D721Med (cell line): ENCODE data around the gene POU3F1.

Experiments
- DNase-seq: peaks from one replicate; pipeline ENCODE4 v3.0.0; 2011; ENCODE audit warnings: low spot score; ENCODE audit not compliant: insufficient read length
- FAIRE-seq: peaks from 2 replicates; lab custom pipeline; 2011; peaks lifted over from hg19 to GRCh38; lab: Jason Lieb, UNC
- CTCF ChIP-seq: IDR thresholded peaks from 2 replicates; pipeline ENCODE4 v1.5.1; 2012; ENCODE audit warnings: mild to moderate bottlenecking, control low read depth; ENCODE audit not compliant: insufficient read depth; ENCODE audit errors: missing control alignments

The POU3F1 gene

GRCh38 chr1:38031513-38031866 is 15.1 kb downstream of the POU3F1 start:
- FAIRE-seq (no peak), DNase-seq (no peak)
- no peak for TF ChIP-seq CTCF

- no peak for FAIRE-seq
- no peak for TF ChIP-seq CTCF
- DNase-seq, result no peak
Observed at GRCh38 chr1:38030596-38031512, 15.7 kb downstream of the POU3F1 start.

GRCh38 chr1:38029685-38030511 is 16.7 kb downstream of the POU3F1 start:
- no peak for FAIRE-seq
- no peak for DNase-seq
- no peak for TF ChIP-seq CTCF

GRCh38 chr1:38029081-38029681 is 17.4 kb downstream of the POU3F1 start:
- DNase-seq (no peak), FAIRE-seq (no peak)

GRCh38 chr1:38028671-38029070 is 17.9 kb downstream of the POU3F1 start:
- DNase-seq (no peak), FAIRE-seq (no peak)
- TF ChIP-seq CTCF, result no peak

More at GRCh38 chr1:38029081-38029681, 17.4 kb downstream of the POU3F1 start:
- TF ChIP-seq CTCF, result peak; percentile 22

GRCh38 chr1:38028105-38028591 is 18.4 kb downstream of the POU3F1 start:
- TF ChIP-seq CTCF, result no peak
- DNase-seq (no peak), FAIRE-seq (no peak)
